Keratinocyte (primary cell): ENCODE results near the gene LUM. TPM values are rescaled to one million over a fixed set of nuclear protein-coding genes. Genes with fewer than 3 reads are reported as not detected.

Experiments used
- DNase-seq: peaks from one replicate; pipeline ENCODE4 v3.0.0-alpha.2; 2011; ENCODE audit warnings: low read depth, missing footprints, low spot score
- FAIRE-seq: peaks from 2 replicates; lab custom pipeline; 2011; peaks lifted over from hg19 to GRCh38; lab: Jason Lieb, UNC
- H2AFZ ChIP-seq: 2 replicates; pipeline ENCODE4 v1.6.0; 2012; ENCODE audit warnings: low read length, control low read depth, inconsistent platforms; ENCODE audit not compliant: control insufficient read depth
- H3K27ac ChIP-seq: 2 replicates; pipeline ENCODE4 v1.5.1; 2011; ENCODE audit warnings: low read length; ENCODE audit not compliant: control insufficient read depth, insufficient read depth
- H3K27me3 ChIP-seq: 3 replicates; pipeline ENCODE4 v1.6.0; 2011; ENCODE audit warnings: low read length; ENCODE audit not compliant: control insufficient read depth, insufficient read depth; ENCODE audit errors: extremely low read depth
- H3K36me3 ChIP-seq, 2 experiments: 2 replicates in 1 of 2; 3 replicates in 1 of 2; pipeline ENCODE4 v1.5.1; 2011; ENCODE audit warnings: low read length in 2 of 2, mild to moderate bottlenecking in 1 of 2; ENCODE audit not compliant: control insufficient read depth in 2 of 2, insufficient read depth in 2 of 2; ENCODE audit errors: extremely low read depth in 1 of 2
- H3K4me1 ChIP-seq: 3 replicates; pipeline ENCODE4 v1.5.1; 2011; ENCODE audit warnings: low read length; ENCODE audit not compliant: control insufficient read depth, insufficient read depth; ENCODE audit errors: extremely low read depth
- H3K4me2 ChIP-seq: 3 replicates; pipeline ENCODE4 v1.6.0; 2011; ENCODE audit warnings: low read depth, low read length; ENCODE audit not compliant: control insufficient read depth, insufficient read depth; ENCODE audit errors: extremely low read depth
- H3K4me3 ChIP-seq, 3 experiments: fragments of 200-600 bp in 1 of 3; sonication (generic) in 1 of 3; 2 replicates in 2 of 3; 3 replicates in 1 of 3; pipeline ENCODE4 v1.5.1; 2011 to 2016; ENCODE audit warnings: low read length in 3 of 3, mild to moderate bottlenecking in 3 of 3, control low read depth in 2 of 3, inconsistent platforms in 1 of 3, low read depth in 1 of 3, mixed read lengths in 1 of 3, mixed run types in 1 of 3, moderate library complexity in 1 of 3; ENCODE audit not compliant: control insufficient read depth in 2 of 3, insufficient read depth in 2 of 3; ENCODE audit errors: extremely low read depth in 1 of 3
- H3K79me2 ChIP-seq: 2 replicates; pipeline ENCODE4 v1.6.0; 2012; ENCODE audit warnings: low read length; ENCODE audit not compliant: control insufficient read depth, insufficient read depth
- H3K9ac ChIP-seq: 3 replicates; pipeline ENCODE4 v1.6.0; 2011; ENCODE audit warnings: low read length; ENCODE audit not compliant: control insufficient read depth, insufficient read depth; ENCODE audit errors: extremely low read depth
- H3K9me1 ChIP-seq: 3 replicates; pipeline ENCODE4 v1.6.0; 2011; ENCODE audit warnings: low read length; ENCODE audit not compliant: control insufficient read depth, insufficient read depth; ENCODE audit errors: extremely low read depth
- H3K9me3 ChIP-seq: 2 replicates; pipeline ENCODE4 v1.5.1; 2012; ENCODE audit warnings: low read depth, low read length; ENCODE audit not compliant: control insufficient read depth
- H4K20me1 ChIP-seq: 3 replicates; pipeline ENCODE4 v1.6.0; 2011; ENCODE audit warnings: low read length; ENCODE audit not compliant: control insufficient read depth, insufficient read depth; ENCODE audit errors: extremely low read depth
- EZH2 ChIP-seq: IDR thresholded peaks from one replicate; pipeline ENCODE4 v1.6.1; 2012; ENCODE audit warnings: inconsistent platforms, mild to moderate bottlenecking, low read length, moderate library complexity
- dilution Hi-C: fragments of 300-500 bp; cut with MboI; formaldehyde crosslinking; loops from one replicate; pipeline ENCODE4 v1.7.0; 2020; ENCODE audit warnings: low sequenced_read_pairs; ENCODE audit not compliant: extremely low pct_ligation_motif_present
- polyA plus RNA-seq, 5 experiments: library from polyadenylated mRNA; depleted of rRNA in 3 of 5; stranded (reverse) in 3 of 5; stranded (forward) in 1 of 5; unstranded in 1 of 5; fragments of >200 nt; gene quantifications; 1 replicate in 1 of 5; 2 replicates in 3 of 5; 3 replicates in 1 of 5; pipeline versions ENCODE4 v1.2.1 to v1.2.3, GENCODE V29; 2011 to 2012; ENCODE audit warnings: missing spikeins in 2 of 5, low read depth in 1 of 5, low replicate concordance in 1 of 5
- TF ChIP-seq, protein P1 (sequence below), 3 experiments: IDR thresholded peaks in 1 of 3; conservative IDR thresholded peaks in 1 of 3; optimal IDR thresholded peaks in 1 of 3; 2 replicates in 2 of 3; 3 replicates in 1 of 3; pipeline versions ENCODE3 to v1.5.1; 2011; ENCODE audit warnings: low read length in 3 of 3, mild to moderate bottlenecking in 3 of 3, moderate library complexity in 2 of 3, control low read depth in 1 of 3, inconsistent platforms in 1 of 3; ENCODE audit not compliant: insufficient read depth in 2 of 3; ENCODE audit errors: extremely low read depth in 1 of 3

Gene LUM
- polyA plus RNA-seq, 1 donor (not counting 4 experiments of a cell fraction or from before 2014, with no cell fraction given) = 0.37 TPM

DNA sequence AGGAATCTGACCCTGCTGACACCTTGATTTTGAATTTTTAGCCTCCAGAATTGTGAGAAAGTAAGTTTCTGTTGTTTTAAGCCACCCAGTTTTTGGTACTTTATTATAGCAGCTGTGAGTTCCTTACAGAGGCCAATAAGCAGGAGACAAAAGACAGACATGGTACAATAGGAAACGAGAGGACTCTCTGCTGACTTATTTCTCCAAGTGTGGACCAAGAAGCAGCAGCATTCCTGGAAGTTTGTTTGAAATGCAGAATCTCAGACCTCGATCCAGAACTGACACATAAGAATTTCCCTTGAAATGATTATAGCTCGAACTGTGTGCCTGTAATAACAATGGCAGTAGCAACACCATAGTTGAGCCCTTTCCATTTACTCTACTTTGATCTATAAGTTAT is 31.9 kb upstream of the LUM start:
- no peak overlapping the region for H3K27ac ChIP-seq
- dilution Hi-C loops = no loop called here

DNA sequence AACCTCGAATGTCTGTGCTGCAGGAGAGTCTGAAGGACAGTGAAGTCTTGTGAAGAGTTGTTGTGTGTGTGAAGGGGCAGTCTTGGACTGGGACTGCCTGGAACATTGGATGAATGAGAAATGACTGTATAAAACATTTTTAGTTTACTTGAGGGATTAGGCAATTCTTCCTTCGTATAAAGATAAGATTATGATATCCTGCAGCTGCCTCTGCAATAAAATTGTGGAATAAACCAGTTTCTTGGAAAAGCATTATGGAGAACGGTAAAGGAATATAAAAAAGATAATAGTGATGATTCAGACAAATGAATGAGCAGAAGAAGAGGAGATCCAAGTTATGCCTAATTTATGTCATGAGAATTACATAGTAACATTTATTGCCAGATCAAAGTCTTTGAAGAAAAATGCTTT is 30.9 kb upstream of the LUM start:
- TF ChIP-seq EZH2 = no peak
- no peak for FAIRE-seq
- no peaks in the 10 kb centered on the region for H3K79me2 ChIP-seq
- H3K4me3 ChIP-seq = no peak overlapping the region
- H3K36me3 ChIP-seq = no peaks in the 10 kb centered on the region
- no peak overlapping the region for H3K27ac ChIP-seq
- H3K9me1 ChIP-seq = no peaks in the 10 kb centered on the region
- no peaks in the 10 kb centered on the region for H3K4me1 ChIP-seq
- no peaks in the 10 kb centered on the region for H4K20me1 ChIP-seq
- no peaks in the 10 kb centered on the region for H3K9me3 ChIP-seq
- no peak for DNase-seq
- no peak overlapping the region for H3K4me2 ChIP-seq
- H2AFZ ChIP-seq = no peak overlapping the region
- dilution Hi-C loops = no loop called here
- no peak overlapping the region for H3K9ac ChIP-seq
- H3K27me3 ChIP-seq = no peaks in the 10 kb centered on the region

More for the DNA sequence above, 31.9 kb upstream of the LUM start:
- H3K36me3 ChIP-seq = no peaks in the 10 kb centered on the region
- H3K79me2 ChIP-seq = no peaks in the 10 kb centered on the region
- no peak overlapping the region for H3K4me2 ChIP-seq
- no peak for TF ChIP-seq EZH2
- TF ChIP-seq, protein P1, sequence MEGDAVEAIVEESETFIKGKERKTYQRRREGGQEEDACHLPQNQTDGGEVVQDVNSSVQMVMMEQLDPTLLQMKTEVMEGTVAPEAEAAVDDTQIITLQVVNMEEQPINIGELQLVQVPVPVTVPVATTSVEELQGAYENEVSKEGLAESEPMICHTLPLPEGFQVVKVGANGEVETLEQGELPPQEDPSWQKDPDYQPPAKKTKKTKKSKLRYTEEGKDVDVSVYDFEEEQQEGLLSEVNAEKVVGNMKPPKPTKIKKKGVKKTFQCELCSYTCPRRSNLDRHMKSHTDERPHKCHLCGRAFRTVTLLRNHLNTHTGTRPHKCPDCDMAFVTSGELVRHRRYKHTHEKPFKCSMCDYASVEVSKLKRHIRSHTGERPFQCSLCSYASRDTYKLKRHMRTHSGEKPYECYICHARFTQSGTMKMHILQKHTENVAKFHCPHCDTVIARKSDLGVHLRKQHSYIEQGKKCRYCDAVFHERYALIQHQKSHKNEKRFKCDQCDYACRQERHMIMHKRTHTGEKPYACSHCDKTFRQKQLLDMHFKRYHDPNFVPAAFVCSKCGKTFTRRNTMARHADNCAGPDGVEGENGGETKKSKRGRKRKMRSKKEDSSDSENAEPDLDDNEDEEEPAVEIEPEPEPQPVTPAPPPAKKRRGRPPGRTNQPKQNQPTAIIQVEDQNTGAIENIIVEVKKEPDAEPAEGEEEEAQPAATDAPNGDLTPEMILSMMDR (optimal IDR thresholded peaks at IDR 0.05 in 1 of 3, IDR thresholded peaks at IDR 0.05 in 1 of 3, conservative IDR thresholded peaks at IDR 0.05 in 1 of 3; ENCODE audit: extremely low read depth in 1 of 3, insufficient read depth in 2 of 3, low read length in 3 of 3) = no peak
- no peaks in the 10 kb centered on the region for H3K27me3 ChIP-seq
- H3K9me3 ChIP-seq = no peaks in the 10 kb centered on the region
- H3K4me3 ChIP-seq = no peak overlapping the region
- H3K9ac ChIP-seq = no peak overlapping the region
- DNase-seq (no peak), FAIRE-seq (no peak)
- no peaks in the 10 kb centered on the region for H4K20me1 ChIP-seq
- no peaks in the 10 kb centered on the region for H3K4me1 ChIP-seq
- no peaks in the 10 kb centered on the region for H3K9me1 ChIP-seq
- no peak overlapping the region for H2AFZ ChIP-seq
